ENCODE results near the gene LRRC63.

- TF ChIP-seq SUZ12 (IDR thresholded peaks at IDR 0.05; ENCODE audit: extremely low read depth, insufficient read depth, insufficient read length) (no peak), YY1 (IDR thresholded peaks at IDR 0.05; ENCODE audit: insufficient read depth, insufficient read length) (no peak)
Measured at GRCh38 chr13:46183018-46183946, 28.4 kb upstream of the LRRC63 start.

All from NT2/D1 (cell line).